Osteoblast (primary cell): ENCODE measurements around the gene FMN1. TPM values are rescaled to one million over a fixed set of nuclear protein-coding genes. Genes with fewer than 3 reads are reported as not detected.

ENCODE experiments used
- DNase-seq: peaks from one replicate; pipeline ENCODE4 v3.0.0; 2011; ENCODE audit warnings: low spot score, mixed read lengths; ENCODE audit not compliant: insufficient read length; ENCODE audit errors: missing footprints
- H2AFZ ChIP-seq: 2 replicates; pipeline ENCODE4 v1.6.0; 2011; ENCODE audit warnings: mild to moderate bottlenecking, low read length
- H3K27ac ChIP-seq: 2 replicates; pipeline ENCODE4 v1.5.1; 2011; ENCODE audit warnings: mild to moderate bottlenecking, low read depth, low read length, moderate library complexity
- H3K27me3 ChIP-seq: 2 replicates; pipeline ENCODE4 v1.6.0; 2012; ENCODE audit warnings: mild to moderate bottlenecking, control low read depth, inconsistent platforms, low read length, moderate library complexity; ENCODE audit not compliant: insufficient read depth
- H3K36me3 ChIP-seq: 2 replicates; pipeline ENCODE4 v1.5.1; 2011; ENCODE audit warnings: mild to moderate bottlenecking, low read length, control low read depth, moderate library complexity; ENCODE audit not compliant: insufficient read depth
- H3K4me1 ChIP-seq: 2 replicates; pipeline ENCODE4 v1.5.1; 2011; ENCODE audit warnings: mild to moderate bottlenecking, low read length, control low read depth, moderate library complexity; ENCODE audit not compliant: insufficient read depth
- H3K4me2 ChIP-seq: 2 replicates; pipeline ENCODE4 v1.6.0; 2011; ENCODE audit warnings: mild to moderate bottlenecking, low read length; ENCODE audit not compliant: insufficient read depth
- H3K4me3 ChIP-seq: fragments of 200-600 bp; sonication (generic); 3 replicates; pipeline ENCODE4 v1.5.1; 2012; ENCODE audit warnings: mild to moderate bottlenecking, low read length, inconsistent platforms; ENCODE audit not compliant: insufficient read depth
- H3K79me2 ChIP-seq: 2 replicates; pipeline ENCODE4 v1.6.0; 2012; ENCODE audit warnings: mild to moderate bottlenecking, low read length, control low read depth, inconsistent platforms; ENCODE audit not compliant: insufficient read depth
- H3K9me3 ChIP-seq: 2 replicates; pipeline ENCODE4 v1.5.1; 2011; ENCODE audit warnings: low read depth, low read length, control low read depth
- H4K20me1 ChIP-seq: 2 replicates; pipeline ENCODE4 v1.6.0; 2012; ENCODE audit warnings: mild to moderate bottlenecking, low read length, control low read depth; ENCODE audit not compliant: insufficient read depth
- total RNA-seq: library from RNA; depleted of rRNA; stranded (reverse); fragments of >200 nt; gene quantifications from 2 replicates; pipeline ENCODE4 v1.2.3, GENCODE V29; 2012
- TF ChIP-seq, protein P1 (sequence below): IDR thresholded peaks from 2 replicates; pipeline ENCODE4 v1.5.1; 2011; ENCODE audit warnings: mild to moderate bottlenecking, low read depth, low read length, moderate library complexity; ENCODE audit errors: extremely low read depth

The FMN1 gene
- total RNA-seq, 1 donor: 9.0 TPM

- Histone ChIP-seq H2AFZ (no peak overlapping the region), H3K4me3 (no peak overlapping the region), H4K20me1 (no peaks in the 10 kb centered on the region), H3K27me3 (no peaks in the 10 kb centered on the region), H3K27ac (peak overlapping the region; percentile 56), H3K4me2 (peak overlapping the region; percentile 38), H3K9me3 (no peaks in the 10 kb centered on the region), H3K36me3 (no peaks in the 10 kb centered on the region), H3K79me2 (peaks cover 5% of the 10 kb centered on the region), H3K4me1 (peaks cover 17% of the 10 kb centered on the region)
- peak; percentile 60 for DNase-seq
- TF ChIP-seq, protein P1, sequence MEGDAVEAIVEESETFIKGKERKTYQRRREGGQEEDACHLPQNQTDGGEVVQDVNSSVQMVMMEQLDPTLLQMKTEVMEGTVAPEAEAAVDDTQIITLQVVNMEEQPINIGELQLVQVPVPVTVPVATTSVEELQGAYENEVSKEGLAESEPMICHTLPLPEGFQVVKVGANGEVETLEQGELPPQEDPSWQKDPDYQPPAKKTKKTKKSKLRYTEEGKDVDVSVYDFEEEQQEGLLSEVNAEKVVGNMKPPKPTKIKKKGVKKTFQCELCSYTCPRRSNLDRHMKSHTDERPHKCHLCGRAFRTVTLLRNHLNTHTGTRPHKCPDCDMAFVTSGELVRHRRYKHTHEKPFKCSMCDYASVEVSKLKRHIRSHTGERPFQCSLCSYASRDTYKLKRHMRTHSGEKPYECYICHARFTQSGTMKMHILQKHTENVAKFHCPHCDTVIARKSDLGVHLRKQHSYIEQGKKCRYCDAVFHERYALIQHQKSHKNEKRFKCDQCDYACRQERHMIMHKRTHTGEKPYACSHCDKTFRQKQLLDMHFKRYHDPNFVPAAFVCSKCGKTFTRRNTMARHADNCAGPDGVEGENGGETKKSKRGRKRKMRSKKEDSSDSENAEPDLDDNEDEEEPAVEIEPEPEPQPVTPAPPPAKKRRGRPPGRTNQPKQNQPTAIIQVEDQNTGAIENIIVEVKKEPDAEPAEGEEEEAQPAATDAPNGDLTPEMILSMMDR: peak; percentile 51
These were observed 187.1 kb downstream of the FMN1 start for GRCh38 chr15:33007303-33007855.

DNA sequence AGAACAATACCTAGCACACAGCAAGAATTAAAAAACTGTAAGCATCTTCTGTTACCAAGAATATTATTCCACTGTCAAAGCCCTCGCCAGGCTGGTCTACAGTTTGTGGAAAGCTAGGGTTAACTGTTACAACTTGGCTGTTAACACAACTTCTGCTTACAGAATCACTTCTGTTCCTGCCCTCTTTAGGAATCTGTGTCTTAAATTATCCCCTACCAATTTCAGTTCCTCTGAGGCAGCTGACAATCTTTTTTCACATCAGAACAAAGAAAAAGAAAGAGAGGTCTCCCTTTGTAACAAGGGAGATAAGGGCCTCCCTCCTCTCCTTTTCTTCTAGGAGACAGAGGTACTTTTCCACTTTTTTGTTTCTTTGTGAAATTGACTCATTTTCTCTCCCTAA, 188.9 kb downstream of the FMN1 start:
- no peak overlapping the region for H3K27ac ChIP-seq
- peaks cover 3% of the 10 kb centered on the region for H3K79me2 ChIP-seq
- peaks cover 26% of the 10 kb centered on the region for H3K4me1 ChIP-seq
- no peaks in the 10 kb centered on the region for H3K9me3 ChIP-seq
- no peak overlapping the region for H3K4me2 ChIP-seq
- H3K4me3 ChIP-seq: no peak overlapping the region
- H4K20me1 ChIP-seq: no peaks in the 10 kb centered on the region
- no peak for DNase-seq
- TF ChIP-seq, protein P1: no peak
- H3K36me3 ChIP-seq: no peaks in the 10 kb centered on the region
- H2AFZ ChIP-seq: no peak overlapping the region
- no peaks in the 10 kb centered on the region for H3K27me3 ChIP-seq

- Histone ChIP-seq H3K4me2 (no peak overlapping the region), H3K27ac (no peak overlapping the region), H3K9me3 (no peaks in the 10 kb centered on the region), H2AFZ (no peak overlapping the region), H3K79me2 (no peaks in the 10 kb centered on the region), H3K4me1 (peaks cover 8% of the 10 kb centered on the region), H4K20me1 (no peaks in the 10 kb centered on the region), H3K4me3 (no peak overlapping the region), H3K36me3 (no peaks in the 10 kb centered on the region), H3K27me3 (no peaks in the 10 kb centered on the region)
- no peak for DNase-seq
- TF ChIP-seq, protein P1: no peak
These were observed 192.6 kb downstream of the FMN1 start for GRCh38 chr15:33001926-33002325.

- H3K4me2 ChIP-seq: no peak overlapping the region
- DNase-seq: no peak
- no peaks in the 10 kb centered on the region for H4K20me1 ChIP-seq
- no peak overlapping the region for H3K27ac ChIP-seq
- no peaks in the 10 kb centered on the region for H3K27me3 ChIP-seq
- no peaks in the 10 kb centered on the region for H3K36me3 ChIP-seq
- peaks cover 8% of the 10 kb centered on the region for H3K79me2 ChIP-seq
- H3K4me1 ChIP-seq: peaks cover 14% of the 10 kb centered on the region
- TF ChIP-seq, protein P1: no peak
- H3K4me3 ChIP-seq: no peak overlapping the region
- no peak overlapping the region for H2AFZ ChIP-seq
- H3K9me3 ChIP-seq: no peaks in the 10 kb centered on the region
These were observed 195.4 kb downstream of the FMN1 start for GRCh38 chr15:32998979-32999672.
